Brain pericyte (primary cell): Measurements from ENCODE around the gene FAM171A2.
"Not testable (repeated sequence)": the region's sequence is repeated elsewhere in the genome, so short reads cannot be mapped to it uniquely, and the experiment has no call there.

Experiments
- DNase-seq: peaks from one replicate; pipeline ENCODE4 v3.0.0-alpha.2; 2012; ENCODE audit warnings: low read depth, low spot score

Gene FAM171A2

GRCh38 chr17:44347206-44348055, 16.2 kb downstream of the FAM171A2 start:
- DNase-seq, result not testable (repeated sequence)

GRCh38 chr17:44346064-44346844, 17.4 kb downstream of the FAM171A2 start:
- DNase-seq, result no peak

- DNase-seq, result no peak
Measured at GRCh38 chr17:44345454-44346026, 18.1 kb downstream of the FAM171A2 start.

GRCh38 chr17:44344939-44345453, 18.7 kb downstream of the FAM171A2 start, which contains the start of gene GRN:
Gene GRN (plus strand): TSS chr17:44345302. CDS start chr17:44349165, 3,863 bp downstream.
- peak; percentile 95 for DNase-seq

DNA sequence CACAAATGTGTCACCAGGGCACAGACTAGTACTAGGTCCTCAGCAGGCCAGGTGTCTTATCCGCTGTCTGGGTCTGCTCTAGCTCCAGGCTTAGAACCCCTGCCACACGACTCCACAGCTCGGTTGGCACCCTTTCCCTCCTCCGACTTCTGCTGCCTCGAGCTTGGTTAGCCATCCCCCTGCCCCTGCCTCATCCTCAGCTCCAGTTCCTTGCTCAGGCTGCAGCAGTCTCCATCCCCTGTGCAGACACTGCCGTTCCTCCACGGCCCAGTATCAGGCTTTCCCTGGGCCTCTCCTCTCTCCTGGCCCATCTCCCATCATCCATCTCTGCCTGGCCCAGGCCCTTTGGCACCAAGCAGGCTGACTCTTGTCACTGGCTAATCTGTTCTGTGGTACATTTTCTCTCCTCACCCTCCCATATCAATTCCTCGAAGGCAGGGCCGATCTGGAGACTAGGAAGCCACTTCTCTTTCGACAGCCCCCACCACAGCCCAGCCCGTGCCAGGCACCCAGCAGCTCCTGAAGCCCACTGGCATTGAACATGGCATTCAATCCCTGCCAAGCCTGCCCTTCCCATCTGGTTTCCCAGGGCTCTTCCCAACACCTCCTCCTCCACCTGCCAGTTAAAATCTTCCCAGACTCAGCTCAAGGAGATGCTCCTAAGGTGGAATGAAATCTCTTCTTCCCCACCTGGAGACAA, 20.0 kb downstream of the FAM171A2 start:
- no peak for DNase-seq

DNA sequence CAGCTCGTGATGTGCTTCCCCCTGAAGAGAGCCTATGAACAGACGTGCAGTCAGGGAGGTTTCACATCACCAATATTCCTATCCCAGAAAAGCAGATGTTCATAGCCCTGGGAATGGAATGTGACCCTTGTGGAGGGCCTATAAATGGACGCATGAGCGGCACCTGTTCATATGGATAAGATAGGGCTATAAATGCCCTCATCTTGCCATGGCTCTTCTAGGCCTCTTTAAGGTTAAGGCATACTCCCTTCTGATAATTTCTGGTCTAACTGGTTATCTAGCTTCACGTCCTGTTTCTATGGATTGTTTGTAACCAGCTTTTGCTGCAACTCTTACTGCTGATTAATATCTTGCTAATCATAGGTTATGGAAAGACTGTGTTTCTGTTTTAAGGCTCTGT, 23.1 kb downstream of the FAM171A2 start:
- DNase-seq, result not testable (repeated sequence)

- DNase-seq, result no peak
Measured at GRCh38 chr17:44338702-44339101, 25.0 kb downstream of the FAM171A2 start.

GRCh38 chr17:44335968-44336367, 27.7 kb downstream of the FAM171A2 start:
- no peak for DNase-seq

DNA sequence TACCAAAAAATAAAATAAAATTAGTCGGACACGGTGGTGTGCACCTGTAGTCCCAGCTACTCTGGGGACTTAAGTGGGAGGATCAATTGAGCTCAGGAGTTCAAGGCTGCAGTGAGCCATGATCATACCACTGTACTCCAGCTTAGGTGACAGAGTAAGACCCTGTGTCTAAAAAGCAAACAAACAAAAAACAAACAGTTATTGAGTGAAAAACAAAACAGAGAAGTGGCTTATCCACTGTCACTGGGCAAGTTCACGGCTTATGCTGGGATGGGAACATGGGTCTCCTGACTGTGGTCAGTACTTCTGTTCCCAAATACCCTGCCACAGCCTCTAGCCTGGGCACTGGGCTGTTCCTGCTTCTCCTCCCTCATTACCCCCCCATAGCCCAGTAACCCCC, 28.1 kb downstream of the FAM171A2 start:
- no peak for DNase-seq

DNA sequence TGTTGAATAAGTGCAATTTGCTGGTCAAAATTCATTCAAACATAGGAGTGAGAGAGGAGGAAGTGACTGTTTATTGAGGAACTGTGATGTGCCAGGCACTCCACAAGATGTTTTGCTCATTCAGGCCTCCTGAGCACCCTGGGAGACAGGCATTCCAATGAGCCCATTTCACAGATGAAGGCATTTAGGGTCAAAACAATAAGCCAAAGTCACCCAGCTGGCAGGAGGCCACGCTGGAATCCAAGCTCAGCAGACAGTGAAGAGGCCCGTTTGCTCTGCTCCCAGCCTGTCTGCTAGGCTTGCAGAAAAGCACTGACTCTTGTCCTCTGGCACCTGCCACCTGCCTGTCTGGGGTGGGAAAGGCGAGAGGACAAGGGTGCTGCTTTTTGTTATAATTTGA, 28.9 kb downstream of the FAM171A2 start:
- DNase-seq, result no peak

- DNase-seq, result no peak
Measured at GRCh38 chr17:44334315-44334714, 29.3 kb downstream of the FAM171A2 start.

DNA sequence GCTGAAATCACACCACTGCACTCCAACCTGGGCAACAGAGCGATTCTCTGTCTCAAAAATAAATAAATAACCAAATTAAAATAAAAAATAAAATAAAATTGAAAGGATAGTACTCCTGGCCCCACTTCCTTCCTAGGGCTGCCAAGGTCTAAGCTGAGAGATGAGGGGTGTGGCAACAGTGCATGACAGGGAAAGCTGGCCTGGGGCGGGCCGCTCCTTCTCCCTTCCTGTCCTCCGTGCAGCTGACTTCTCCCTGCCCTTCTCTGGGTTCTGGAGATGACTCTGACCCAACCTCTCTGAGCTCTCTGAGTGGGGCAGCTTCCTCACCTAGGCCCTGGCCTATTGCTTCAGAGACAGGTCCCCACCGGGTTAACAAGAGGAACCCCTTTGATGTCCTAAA, 30.3 kb downstream of the FAM171A2 start:
- no peak for DNase-seq

GRCh38 chr17:44331249-44331760, 32.3 kb downstream of the FAM171A2 start:
- DNase-seq, result no peak

- not testable (repeated sequence) for DNase-seq
Measured at GRCh38 chr17:44330263-44330662, 33.4 kb downstream of the FAM171A2 start.

GRCh38 chr17:44329516-44329915, 34.1 kb downstream of the FAM171A2 start:
- not testable (repeated sequence) for DNase-seq

GRCh38 chr17:44327715-44328449, 35.8 kb downstream of the FAM171A2 start:
- DNase-seq, result no peak

- peak; percentile 82 for DNase-seq
Measured at GRCh38 chr17:44326861-44327444, 36.7 kb downstream of the FAM171A2 start.

- DNase-seq, result peak; percentile 65
Measured at GRCh38 chr17:44324571-44325275, 38.9 kb downstream of the FAM171A2 start, which contains the start of gene SLC25A39. Gene SLC25A39 (minus strand): TSS chr17:44324823. CDS start chr17:44323562, 1,261 bp downstream.

DNA sequence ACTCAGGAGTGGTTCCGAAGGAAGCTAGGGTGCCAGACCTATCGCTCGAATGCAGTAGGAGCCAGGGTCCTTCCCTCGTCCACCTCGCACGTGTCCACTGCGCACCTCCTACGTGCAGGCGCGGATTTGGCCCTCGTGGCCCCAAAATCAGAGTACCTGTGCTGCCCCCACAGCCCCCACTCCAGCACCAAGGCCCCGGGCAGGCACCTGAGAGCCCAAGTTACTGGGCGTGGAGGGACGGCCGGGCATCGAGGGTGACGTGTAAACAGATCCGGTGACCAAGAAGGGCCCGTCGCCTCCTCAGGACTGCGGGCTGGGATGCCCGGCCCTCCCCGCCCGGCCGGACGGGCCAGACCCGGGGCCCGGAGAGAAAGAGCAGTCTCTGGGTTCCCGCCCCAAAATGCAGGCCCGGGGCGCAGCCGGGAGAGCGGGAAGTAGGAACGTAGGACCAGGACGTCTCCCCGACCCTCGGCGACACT, 39.5 kb downstream of the FAM171A2 start:
- DNase-seq, result no peak
